ENCODE data around the gene IL16. TPM values are rescaled to one million over a fixed set of nuclear protein-coding genes. Genes with fewer than 3 reads are reported as not detected.

IL16 gene
- total and polyA plus RNA-seq, 2 experiments from 2014 or later, result 0.32 to 0.53 TPM

GRCh38 chr15:81296673-81297072 lies 100.0 kb downstream of the IL16 start:
- Histone ChIP-seq H3K4me3 (no peak overlapping the region), H3K9ac (no peak overlapping the region), H3K27ac (no peak overlapping the region), H3K79me2 (ENCODE audit: insufficient read depth) (no peaks in the 10 kb centered on the region), H3K9me3 (ENCODE audit: low read depth) (no peaks in the 10 kb centered on the region), H3K9me2 (ENCODE audit: insufficient read depth) (no peaks in the 10 kb centered on the region), H3K36me3 (ENCODE audit: low read depth) (no peaks in the 10 kb centered on the region), H4K20me1 (ENCODE audit: insufficient read depth) (no peaks in the 10 kb centered on the region), H2AFZ (no peak overlapping the region), H3K27me3 (replicated peaks; ENCODE audit: insufficient read depth) (no peaks in the 10 kb centered on the region), H3F3A (ENCODE audit: insufficient read depth) (0 out of 2 replicates have a peak, but pooled peaks cover 14% of the 10 kb centered on the region), H3K4me1 (ENCODE audit: insufficient read depth) (peaks cover 13% of the 10 kb centered on the region), H3K4me2 (ENCODE audit: unreplicated experiment) (no peak overlapping the region)
- WGBS, 2 experiments (ENCODE audit: low coverage in 1 of 2, low lambda C conversion rate in 2 of 2, missing lambda C conversion rate in 2 of 2), result 80 to 82% methylated on average over 11 of the region's 11 CpGs
- TF ChIP-seq EZH2 (IDR thresholded peaks at IDR 0.05; ENCODE audit: insufficient read depth, poor library complexity, severe bottlenecking), result no peak
- no peak for TF ChIP-seq EZH2phosphoT487 (IDR thresholded peaks at IDR 0.05; ENCODE audit: insufficient read depth, low read depth)
- DNase-seq, result no peak
- in situ Hi-C loops (cut with MboI), result no loop called here

- 0 out of 2 replicates have a peak, but pooled peaks cover 14% of the 10 kb centered on the region for H3F3A ChIP-seq (ENCODE audit: insufficient read depth)
- no peaks in the 10 kb centered on the region for H3K9me2 ChIP-seq (ENCODE audit: insufficient read depth)
- peaks cover 13% of the 10 kb centered on the region for H3K4me1 ChIP-seq (ENCODE audit: insufficient read depth)
- in situ Hi-C loops (cut with MboI), result no loop called here
- 34 to 35% methylated on average over 3 of the region's 3 CpGs for WGBS, 2 experiments (ENCODE audit: low coverage in 1 of 2, low lambda C conversion rate in 2 of 2, missing lambda C conversion rate in 2 of 2)
- DNase-seq, result peak; percentile 76
- no peak for TF ChIP-seq EZH2phosphoT487 (IDR thresholded peaks at IDR 0.05; ENCODE audit: insufficient read depth, low read depth)
- TF ChIP-seq EZH2 (IDR thresholded peaks at IDR 0.05; ENCODE audit: insufficient read depth, poor library complexity, severe bottlenecking), result no peak
- no peak overlapping the region for H3K4me2 ChIP-seq (ENCODE audit: unreplicated experiment)
- no peaks in the 10 kb centered on the region for H4K20me1 ChIP-seq (ENCODE audit: insufficient read depth)
- no peaks in the 10 kb centered on the region for H3K9me3 ChIP-seq (ENCODE audit: low read depth)
- H2AFZ ChIP-seq, result no peak overlapping the region
- no peaks in the 10 kb centered on the region for H3K79me2 ChIP-seq (ENCODE audit: insufficient read depth)
- no peak overlapping the region for H3K4me3 ChIP-seq
- H3K36me3 ChIP-seq (ENCODE audit: low read depth), result no peaks in the 10 kb centered on the region
- H3K27me3 ChIP-seq (replicated peaks; ENCODE audit: insufficient read depth), result no peaks in the 10 kb centered on the region
- H3K27ac ChIP-seq, result no peak overlapping the region
- H3K9ac ChIP-seq, result no peak overlapping the region
Observed at GRCh38 chr15:81297147-81297572, 100.5 kb downstream of the IL16 start.

GRCh38 chr15:81297603-81298575 lies 101.2 kb downstream of the IL16 start:
- no peak overlapping the region for H3K4me2 ChIP-seq (ENCODE audit: unreplicated experiment)
- 82 to 83% methylated on average over 4 of the region's 4 CpGs for WGBS, 2 experiments (ENCODE audit: low coverage in 1 of 2, low lambda C conversion rate in 2 of 2, missing lambda C conversion rate in 2 of 2)
- H3K79me2 ChIP-seq (ENCODE audit: insufficient read depth), result no peaks in the 10 kb centered on the region
- 0 out of 2 replicates have a peak, but pooled peaks cover 14% of the 10 kb centered on the region for H3F3A ChIP-seq (ENCODE audit: insufficient read depth)
- H3K4me3 ChIP-seq, result no peak overlapping the region
- TF ChIP-seq EZH2phosphoT487 (IDR thresholded peaks at IDR 0.05; ENCODE audit: insufficient read depth, low read depth) (no peak), EZH2 (IDR thresholded peaks at IDR 0.05; ENCODE audit: insufficient read depth, poor library complexity, severe bottlenecking) (no peak)
- H3K27ac ChIP-seq, result no peak overlapping the region
- peaks cover 13% of the 10 kb centered on the region for H3K4me1 ChIP-seq (ENCODE audit: insufficient read depth)
- H3K9me2 ChIP-seq (ENCODE audit: insufficient read depth), result no peaks in the 10 kb centered on the region
- in situ Hi-C loops (cut with MboI), result no loop called here
- no peaks in the 10 kb centered on the region for H3K27me3 ChIP-seq (replicated peaks; ENCODE audit: insufficient read depth)
- H3K36me3 ChIP-seq (ENCODE audit: low read depth), result no peaks in the 10 kb centered on the region
- H4K20me1 ChIP-seq (ENCODE audit: insufficient read depth), result no peaks in the 10 kb centered on the region
- H2AFZ ChIP-seq, result no peak overlapping the region
- no peak overlapping the region for H3K9ac ChIP-seq
- H3K9me3 ChIP-seq (ENCODE audit: low read depth), result no peaks in the 10 kb centered on the region
- DNase-seq, result no peak

- WGBS, 2 experiments (ENCODE audit: low coverage in 1 of 2, low lambda C conversion rate in 2 of 2, missing lambda C conversion rate in 2 of 2), result 86 to 89% methylated on average over 6 of the region's 6 CpGs
- Histone ChIP-seq H3K9ac (no peak overlapping the region), H3F3A (ENCODE audit: insufficient read depth) (0 out of 2 replicates have a peak, but pooled peaks cover 14% of the 10 kb centered on the region), H3K9me3 (ENCODE audit: low read depth) (no peaks in the 10 kb centered on the region), H3K36me3 (ENCODE audit: low read depth) (no peaks in the 10 kb centered on the region), H2AFZ (no peak overlapping the region), H3K79me2 (ENCODE audit: insufficient read depth) (no peaks in the 10 kb centered on the region), H3K27ac (no peak overlapping the region), H3K9me2 (ENCODE audit: insufficient read depth) (no peaks in the 10 kb centered on the region), H3K27me3 (replicated peaks; ENCODE audit: insufficient read depth) (no peaks in the 10 kb centered on the region), H4K20me1 (ENCODE audit: insufficient read depth) (no peaks in the 10 kb centered on the region), H3K4me1 (ENCODE audit: insufficient read depth) (peaks cover 13% of the 10 kb centered on the region), H3K4me3 (no peak overlapping the region), H3K4me2 (ENCODE audit: unreplicated experiment) (no peak overlapping the region)
- in situ Hi-C loops (cut with MboI), result no loop called here
- no peak for DNase-seq
- TF ChIP-seq EZH2 (IDR thresholded peaks at IDR 0.05; ENCODE audit: insufficient read depth, poor library complexity, severe bottlenecking), result no peak
Observed at GRCh38 chr15:81298611-81299010, 101.9 kb downstream of the IL16 start.
